ENCODE data around the gene CNPY1. TPM values are rescaled to one million over a fixed set of nuclear protein-coding genes. Genes with fewer than 3 reads are reported as not detected.

Gene CNPY1
- total and polyA plus RNA-seq, 2 experiments from 2014 or later = not detected

DNA sequence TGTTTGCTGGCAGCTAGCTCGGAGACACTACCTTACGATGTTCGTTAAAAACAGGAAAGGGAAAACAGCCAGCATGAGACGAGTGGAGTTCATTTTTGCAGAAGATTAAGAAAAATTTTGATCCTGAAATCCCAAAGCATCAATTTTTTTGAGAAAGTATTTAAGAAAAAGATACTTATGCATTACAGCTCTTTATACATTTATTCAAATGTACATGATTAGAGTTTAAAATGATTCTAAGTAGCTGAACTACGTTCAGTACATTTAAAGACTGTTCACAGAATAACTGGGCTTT lies 34.7 kb downstream of the CNPY1 start:
- H4K20me1 ChIP-seq (ENCODE audit: insufficient read depth, poor library complexity, severe bottlenecking) = no peaks in the 10 kb centered on the region
- no peaks in the 10 kb centered on the region for H3K36me3 ChIP-seq (replicated peaks; ENCODE audit: insufficient read depth, low read depth)
- H3K79me2 ChIP-seq = no peaks in the 10 kb centered on the region
- DNase-seq (ENCODE audit: low spot score) = no peak
- no peaks in the 10 kb centered on the region for H3K9me2 ChIP-seq (replicated peaks; ENCODE audit: insufficient read depth)
- no peak overlapping the region for H3K4me2 ChIP-seq
- H2AFZ ChIP-seq = no peak overlapping the region
- peaks cover 95% of the 10 kb centered on the region for H3K27me3 ChIP-seq
- no peaks in the 10 kb centered on the region for H3K9me3 ChIP-seq (ENCODE audit: low read depth)
- H3K27ac ChIP-seq = no peak overlapping the region
- 19% methylated on average over 5 of the region's 5 CpGs for WGBS (ENCODE audit: low lambda C conversion rate, missing lambda C conversion rate)
- no peak for TF ChIP-seq EZH2 (IDR thresholded peaks at IDR 0.05; ENCODE audit: borderline replicate concordance)
- TF ChIP-seq EZH2phosphoT487 (IDR thresholded peaks at IDR 0.05; ENCODE audit: low read depth, severe bottlenecking, unreplicated experiment) = no peak
- TF ChIP-seq, protein P1, sequence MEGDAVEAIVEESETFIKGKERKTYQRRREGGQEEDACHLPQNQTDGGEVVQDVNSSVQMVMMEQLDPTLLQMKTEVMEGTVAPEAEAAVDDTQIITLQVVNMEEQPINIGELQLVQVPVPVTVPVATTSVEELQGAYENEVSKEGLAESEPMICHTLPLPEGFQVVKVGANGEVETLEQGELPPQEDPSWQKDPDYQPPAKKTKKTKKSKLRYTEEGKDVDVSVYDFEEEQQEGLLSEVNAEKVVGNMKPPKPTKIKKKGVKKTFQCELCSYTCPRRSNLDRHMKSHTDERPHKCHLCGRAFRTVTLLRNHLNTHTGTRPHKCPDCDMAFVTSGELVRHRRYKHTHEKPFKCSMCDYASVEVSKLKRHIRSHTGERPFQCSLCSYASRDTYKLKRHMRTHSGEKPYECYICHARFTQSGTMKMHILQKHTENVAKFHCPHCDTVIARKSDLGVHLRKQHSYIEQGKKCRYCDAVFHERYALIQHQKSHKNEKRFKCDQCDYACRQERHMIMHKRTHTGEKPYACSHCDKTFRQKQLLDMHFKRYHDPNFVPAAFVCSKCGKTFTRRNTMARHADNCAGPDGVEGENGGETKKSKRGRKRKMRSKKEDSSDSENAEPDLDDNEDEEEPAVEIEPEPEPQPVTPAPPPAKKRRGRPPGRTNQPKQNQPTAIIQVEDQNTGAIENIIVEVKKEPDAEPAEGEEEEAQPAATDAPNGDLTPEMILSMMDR (IDR thresholded peaks at IDR 0.05; ENCODE audit: poor library complexity) = no peak
- H3K4me1 ChIP-seq (ENCODE audit: insufficient read depth) = no peaks in the 10 kb centered on the region
- no peak overlapping the region for H3K4me3 ChIP-seq

- 4% methylated on average over 6 of the region's 6 CpGs for WGBS (ENCODE audit: low lambda C conversion rate, missing lambda C conversion rate)
- Histone ChIP-seq H4K20me1 (ENCODE audit: insufficient read depth, poor library complexity, severe bottlenecking) (no peaks in the 10 kb centered on the region), H3K4me2 (no peak overlapping the region), H3K27me3 (peaks cover 95% of the 10 kb centered on the region), H3K36me3 (replicated peaks; ENCODE audit: insufficient read depth, low read depth) (no peaks in the 10 kb centered on the region), H3K9me2 (replicated peaks; ENCODE audit: insufficient read depth) (no peaks in the 10 kb centered on the region), H3K79me2 (no peaks in the 10 kb centered on the region), H3K4me3 (no peak overlapping the region), H3K4me1 (ENCODE audit: insufficient read depth) (no peaks in the 10 kb centered on the region), H2AFZ (no peak overlapping the region), H3K27ac (no peak overlapping the region), H3K9me3 (ENCODE audit: low read depth) (no peaks in the 10 kb centered on the region)
- TF ChIP-seq EZH2phosphoT487 (IDR thresholded peaks at IDR 0.05; ENCODE audit: low read depth, severe bottlenecking, unreplicated experiment) = peak; percentile 27
- no peak for TF ChIP-seq EZH2 (IDR thresholded peaks at IDR 0.05; ENCODE audit: borderline replicate concordance)
- DNase-seq (ENCODE audit: low spot score) = no peak
These were observed 35.2 kb downstream of the CNPY1 start for GRCh38 chr7:155510975-155511701.

DNA sequence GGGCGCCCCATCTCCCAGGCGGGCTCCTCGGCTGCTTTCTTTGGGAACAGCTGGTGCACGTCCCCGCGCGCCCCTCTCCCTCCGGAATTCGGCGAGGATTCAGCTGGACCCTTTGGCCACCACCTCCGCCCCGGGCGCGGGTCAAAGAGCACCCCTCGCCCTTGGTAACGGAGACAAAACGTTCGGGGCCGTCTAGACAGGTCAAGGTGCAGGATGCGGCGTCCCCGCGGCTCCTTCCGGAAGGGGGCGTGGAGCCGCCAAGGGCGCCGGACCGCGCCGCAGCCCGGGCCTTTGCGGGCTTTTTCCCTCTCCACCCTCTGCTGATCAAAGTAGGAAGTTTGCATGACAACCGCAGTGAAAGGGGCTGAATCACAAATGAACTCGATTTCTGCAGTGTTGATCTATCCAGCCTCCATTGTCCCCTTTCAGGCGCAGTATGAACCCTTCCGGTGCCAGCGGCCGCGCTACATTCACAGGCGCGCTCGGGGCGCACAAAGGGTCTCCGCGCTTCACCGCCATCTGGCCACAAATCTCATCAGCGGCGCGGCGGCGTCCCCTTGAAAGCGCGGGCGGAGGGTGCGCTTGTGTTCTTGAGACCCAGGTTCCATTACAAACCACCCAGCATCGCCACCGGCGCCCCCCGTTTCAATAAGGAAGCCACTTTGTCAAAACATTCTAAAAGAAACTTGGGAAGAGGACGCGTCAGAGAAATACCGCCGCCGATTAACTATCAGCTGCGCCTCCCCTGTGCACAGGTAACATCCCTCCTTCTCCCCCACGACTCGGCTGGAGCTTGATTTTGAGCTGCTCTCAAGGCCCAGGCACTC lies 36.4 kb downstream of the CNPY1 start:
- Histone ChIP-seq H3K4me2 (peak overlapping the region; percentile 76), H2AFZ (no peak overlapping the region), H3K4me3 (no peak overlapping the region), H3K36me3 (replicated peaks; ENCODE audit: insufficient read depth, low read depth) (no peaks in the 10 kb centered on the region), H3K79me2 (no peaks in the 10 kb centered on the region), H3K9me3 (ENCODE audit: low read depth) (no peaks in the 10 kb centered on the region), H3K9me2 (replicated peaks; ENCODE audit: insufficient read depth) (no peaks in the 10 kb centered on the region), H3K27me3 (peaks cover 96% of the 10 kb centered on the region), H3K27ac (no peak overlapping the region), H4K20me1 (ENCODE audit: insufficient read depth, poor library complexity, severe bottlenecking) (no peaks in the 10 kb centered on the region), H3K4me1 (ENCODE audit: insufficient read depth) (no peaks in the 10 kb centered on the region)
- no peak for DNase-seq (ENCODE audit: low spot score)
- TF ChIP-seq EZH2phosphoT487 (IDR thresholded peaks at IDR 0.05; ENCODE audit: low read depth, severe bottlenecking, unreplicated experiment) = peak; percentile 20
- TF ChIP-seq EZH2 (IDR thresholded peaks at IDR 0.05; ENCODE audit: borderline replicate concordance) = peak; percentile 74
- TF ChIP-seq, protein P1 (IDR thresholded peaks at IDR 0.05; ENCODE audit: poor library complexity) = peak; percentile 16
- WGBS (ENCODE audit: low lambda C conversion rate, missing lambda C conversion rate) = 1% methylated on average over 58 of the region's 68 CpGs

DNA sequence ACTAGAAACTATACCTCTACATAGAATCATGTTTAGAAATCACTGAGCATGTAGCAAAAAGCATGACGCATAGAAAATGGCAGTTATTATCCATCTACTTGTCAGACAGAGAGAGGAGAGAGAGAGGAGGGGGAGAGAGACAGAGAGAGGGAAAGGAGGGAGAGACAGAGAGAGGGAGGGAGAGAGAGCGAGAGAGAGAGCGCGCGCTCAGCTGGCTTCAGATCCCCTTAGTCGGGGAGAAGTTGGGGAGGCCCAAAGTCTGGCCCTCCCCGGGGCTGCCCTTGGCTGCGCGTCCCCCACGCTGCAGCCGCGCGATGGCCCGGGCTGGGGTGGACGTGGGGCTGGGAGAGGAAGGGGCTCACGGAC lies 37.0 kb downstream of the CNPY1 start:
- no peaks in the 10 kb centered on the region for H3K36me3 ChIP-seq (replicated peaks; ENCODE audit: insufficient read depth, low read depth)
- no peak overlapping the region for H3K4me3 ChIP-seq
- H3K9me2 ChIP-seq (replicated peaks; ENCODE audit: insufficient read depth) = no peaks in the 10 kb centered on the region
- H3K4me1 ChIP-seq (ENCODE audit: insufficient read depth) = no peaks in the 10 kb centered on the region
- H3K4me2 ChIP-seq = peak overlapping the region; percentile 76
- no peaks in the 10 kb centered on the region for H3K9me3 ChIP-seq (ENCODE audit: low read depth)
- peaks cover 99% of the 10 kb centered on the region for H3K27me3 ChIP-seq
- no peak overlapping the region for H3K27ac ChIP-seq
- WGBS (ENCODE audit: low lambda C conversion rate, missing lambda C conversion rate) = 2% methylated on average over 15 of the region's 16 CpGs
- no peaks in the 10 kb centered on the region for H4K20me1 ChIP-seq (ENCODE audit: insufficient read depth, poor library complexity, severe bottlenecking)
- H3K79me2 ChIP-seq = no peaks in the 10 kb centered on the region
- TF ChIP-seq, protein P1 (IDR thresholded peaks at IDR 0.05; ENCODE audit: poor library complexity) = no peak
- TF ChIP-seq EZH2phosphoT487 (IDR thresholded peaks at IDR 0.05; ENCODE audit: low read depth, severe bottlenecking, unreplicated experiment) = peak; percentile 16
- TF ChIP-seq EZH2 (IDR thresholded peaks at IDR 0.05; ENCODE audit: borderline replicate concordance) = no peak
- no peak for DNase-seq (ENCODE audit: low spot score)
- H2AFZ ChIP-seq = no peak overlapping the region

All from hepatocyte (in vitro differentiated cells).